Measurements from ENCODE around the gene TUB.

Gene TUB

DNA sequence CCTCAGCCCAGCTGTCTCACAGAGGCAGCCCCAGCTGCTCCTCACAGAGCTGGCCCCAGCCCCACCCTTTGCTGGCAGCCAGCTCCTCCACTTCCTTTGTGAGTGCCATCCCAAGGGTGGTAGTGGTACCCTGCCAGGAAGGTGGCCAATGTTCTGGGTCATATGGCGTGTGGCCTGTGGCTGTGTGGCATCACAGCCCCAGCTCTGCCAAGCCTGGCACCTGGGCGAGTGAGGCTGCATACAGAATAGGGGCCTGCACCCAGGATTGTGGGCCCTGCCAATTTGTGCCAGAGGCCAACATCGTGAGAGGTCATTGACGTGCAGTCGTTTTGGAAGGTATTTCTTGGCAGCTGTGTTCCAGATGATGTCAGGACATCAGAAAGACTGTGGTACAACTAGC is 10.7 kb downstream of the TUB start:
- DNase-seq (ENCODE audit: low read depth, low spot score), result no peak

GRCh38 chr11:8092587-8093424 is 11.8 kb downstream of the TUB start:
- DNase-seq (ENCODE audit: low read depth, low spot score), result no peak

DNA sequence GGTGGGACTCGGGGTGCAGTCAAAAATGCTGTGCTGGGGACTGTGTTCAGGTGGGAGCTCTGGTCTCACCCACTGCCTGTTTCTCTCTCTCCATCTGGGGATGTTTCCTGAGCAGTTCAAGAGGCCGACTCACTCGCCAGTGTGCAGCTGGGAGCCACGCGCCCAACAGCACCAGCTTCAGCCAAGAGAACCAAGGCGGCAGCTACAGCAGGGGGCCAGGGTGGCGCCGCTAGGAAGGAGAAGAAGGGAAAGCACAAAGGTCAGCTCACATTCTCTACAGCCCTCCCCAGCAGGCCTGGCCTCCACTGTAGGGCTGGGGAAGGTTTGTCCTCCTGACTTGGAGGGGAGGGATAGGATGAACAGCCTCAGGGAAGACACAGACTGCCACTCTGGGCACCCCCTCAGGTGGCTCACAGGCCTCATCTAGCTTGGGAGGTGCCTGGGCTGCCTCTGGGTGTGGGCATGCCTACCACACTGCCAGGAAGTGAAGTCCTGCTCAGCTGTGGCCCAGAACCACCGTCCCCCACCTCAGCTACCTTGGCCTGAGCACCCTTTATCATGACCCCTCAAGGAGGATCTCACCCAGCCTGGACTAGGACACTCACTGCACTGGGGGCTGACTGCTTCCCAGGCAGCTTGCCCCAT is 13.0 kb downstream of the TUB start:
- no peak for DNase-seq (ENCODE audit: low read depth, low spot score)

GRCh38 chr11:8094656-8095055 is 13.6 kb downstream of the TUB start:
- DNase-seq (ENCODE audit: low read depth, low spot score), result no peak

DNA sequence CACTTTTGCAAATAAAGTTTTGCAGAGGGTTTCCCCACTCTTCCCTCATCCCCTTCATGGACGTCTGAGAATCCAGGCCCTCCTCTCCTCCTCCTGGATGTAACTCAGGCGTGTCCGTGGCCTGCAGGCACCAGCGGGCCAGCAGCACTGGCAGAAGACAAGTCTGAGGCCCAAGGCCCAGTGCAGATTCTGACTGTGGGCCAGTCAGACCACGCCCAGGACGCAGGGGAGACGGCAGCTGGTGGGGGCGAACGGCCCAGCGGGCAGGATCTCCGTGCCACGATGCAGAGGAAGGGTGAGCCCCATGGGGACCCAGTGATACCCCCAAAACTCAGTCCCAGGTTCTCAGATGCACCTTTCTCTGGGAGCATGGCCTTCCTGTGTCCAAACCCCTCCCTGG is 14.4 kb downstream of the TUB start:
- no peak for DNase-seq (ENCODE audit: low read depth, low spot score)

GRCh38 chr11:8095806-8096522 is 15.0 kb downstream of the TUB start:
- no peak for DNase-seq (ENCODE audit: low read depth, low spot score)

- no peak for DNase-seq (ENCODE audit: low read depth, low spot score)
These were observed 15.6 kb downstream of the TUB start for GRCh38 chr11:8096575-8096974.

GRCh38 chr11:8097062-8097461 is 16.1 kb downstream of the TUB start:
- no peak for DNase-seq (ENCODE audit: low read depth, low spot score)

DNA sequence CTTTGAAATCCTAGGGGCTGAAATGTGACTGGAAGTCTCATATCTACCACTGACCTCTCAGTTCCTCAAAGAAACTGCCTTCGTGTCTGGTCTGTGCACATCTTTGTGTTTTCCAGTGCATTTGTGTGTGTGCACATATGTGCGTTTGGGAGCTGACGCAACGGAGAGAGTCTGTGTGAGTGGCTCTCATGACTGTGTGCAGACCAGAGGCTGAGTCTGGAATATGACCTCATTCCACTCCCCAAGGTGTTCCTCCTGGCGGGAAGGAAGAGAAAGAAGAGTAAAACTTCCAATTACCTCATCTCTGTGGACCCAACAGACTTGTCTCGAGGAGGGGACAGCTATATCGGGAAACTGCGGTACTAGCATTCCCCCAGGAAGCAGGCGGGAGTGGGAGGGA is 16.5 kb downstream of the TUB start:
- DNase-seq (ENCODE audit: low read depth, low spot score), result no peak

GRCh38 chr11:8097926-8098325 is 16.9 kb downstream of the TUB start:
- no peak for DNase-seq (ENCODE audit: low read depth, low spot score)

- DNase-seq (ENCODE audit: low read depth, low spot score), result no peak
These were observed 17.4 kb downstream of the TUB start for GRCh38 chr11:8098361-8098760.

DNA sequence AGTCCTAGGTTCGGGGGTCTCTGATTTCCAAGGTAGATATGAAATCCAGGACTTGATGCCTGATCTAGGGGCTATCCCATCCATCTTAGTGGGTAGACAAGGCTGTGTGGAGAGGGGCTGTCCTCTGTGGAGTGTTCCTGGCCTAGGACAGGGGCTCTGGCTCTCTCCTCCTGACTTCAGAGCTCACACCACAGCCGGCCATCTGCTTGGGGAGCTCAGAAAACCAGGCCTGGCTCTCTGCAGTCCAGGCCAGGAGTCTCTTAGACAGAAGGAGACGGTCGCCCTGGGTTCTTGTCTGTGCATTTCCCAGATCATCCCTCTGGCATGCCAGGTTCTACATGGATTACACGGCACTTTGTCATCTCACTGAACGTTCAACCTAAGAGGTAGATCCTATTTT is 17.9 kb downstream of the TUB start:
- no peak for DNase-seq (ENCODE audit: low read depth, low spot score)

DNA sequence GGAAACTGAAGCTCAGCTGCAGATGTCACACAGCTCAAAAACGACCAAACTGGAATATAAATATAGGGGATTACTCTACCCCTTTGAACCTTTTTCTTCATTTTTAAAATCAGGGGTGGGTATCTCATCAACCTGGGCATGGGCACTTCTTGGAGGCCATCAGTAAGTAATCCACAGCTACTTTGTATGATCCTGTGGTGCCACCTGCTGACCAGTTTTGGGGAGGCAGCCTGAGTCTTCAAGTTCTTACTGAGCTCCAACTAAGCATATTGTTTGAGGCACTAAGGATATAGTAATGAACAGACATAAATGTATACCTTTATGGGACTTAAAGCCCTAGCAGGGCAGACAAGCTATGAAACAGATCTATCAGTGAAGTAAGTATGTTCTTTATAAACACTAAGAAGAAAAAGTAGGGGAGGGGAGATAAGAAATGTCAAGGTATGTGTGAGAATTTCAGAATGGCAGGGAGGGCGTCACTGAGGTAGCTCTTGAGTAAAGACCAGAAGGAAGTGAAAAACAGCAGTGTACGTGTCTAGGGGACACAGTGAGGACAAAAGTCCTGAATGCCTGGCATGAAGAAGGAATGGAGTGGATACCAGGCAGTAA is 18.4 kb downstream of the TUB start:
- peak; percentile 27 for DNase-seq (ENCODE audit: low read depth, low spot score)

DNA sequence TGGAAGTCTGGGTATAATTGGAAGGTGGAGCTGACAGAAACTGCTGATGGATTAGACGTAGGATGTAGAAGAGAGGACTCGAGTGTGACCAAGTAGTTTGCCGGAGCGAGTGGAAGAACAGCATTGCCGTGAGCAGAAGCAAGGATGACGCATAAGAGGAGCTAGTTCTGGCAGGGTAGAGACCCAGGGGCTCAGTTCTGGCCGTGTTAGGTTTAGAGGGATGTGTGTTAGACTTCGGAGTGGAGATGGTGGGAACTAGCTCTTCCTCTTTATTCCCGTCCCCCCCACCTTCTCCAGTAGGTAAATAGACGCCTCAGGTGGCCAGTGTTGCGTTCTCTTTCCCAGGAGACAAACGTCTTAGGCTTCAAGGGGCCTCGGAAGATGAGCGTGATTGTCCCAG is 19.1 kb downstream of the TUB start:
- no peak for DNase-seq (ENCODE audit: low read depth, low spot score)

- DNase-seq (ENCODE audit: low read depth, low spot score), result no peak
These were observed 19.6 kb downstream of the TUB start for GRCh38 chr11:8100605-8101004.

- no peak for DNase-seq (ENCODE audit: low read depth, low spot score)
These were observed 20.4 kb downstream of the TUB start for GRCh38 chr11:8101421-8101820.

DNA sequence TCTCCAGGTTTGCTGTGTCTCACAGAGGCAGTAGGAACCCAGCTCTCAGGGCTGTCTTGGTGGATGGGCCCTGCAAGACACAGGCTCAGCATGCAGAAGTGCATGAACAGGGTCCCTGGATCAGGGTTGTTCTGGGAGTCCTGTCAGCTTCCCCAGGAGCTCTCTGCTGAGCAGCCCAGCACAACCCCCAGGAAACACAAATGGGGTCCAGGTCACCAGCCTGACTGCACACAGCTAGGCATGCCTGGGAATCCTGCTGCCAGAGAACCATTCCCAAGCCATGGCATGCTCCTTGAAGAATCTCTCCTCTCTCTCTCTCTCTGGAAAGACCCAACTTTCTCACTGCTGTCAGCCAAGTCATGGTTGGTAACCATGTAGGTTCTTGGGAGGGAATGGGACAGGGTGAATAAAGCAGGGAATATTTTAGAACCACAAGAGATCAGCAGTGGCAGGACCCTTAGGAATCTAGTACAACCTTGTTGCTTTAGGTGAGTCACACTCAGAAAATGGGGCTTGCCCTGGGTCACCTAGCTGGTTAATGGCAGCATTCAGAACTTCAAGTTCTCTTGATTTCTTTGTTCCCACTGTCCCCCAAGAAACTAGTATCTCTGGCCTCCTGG is 21.4 kb downstream of the TUB start:
- no peak for DNase-seq (ENCODE audit: low read depth, low spot score)

DNA sequence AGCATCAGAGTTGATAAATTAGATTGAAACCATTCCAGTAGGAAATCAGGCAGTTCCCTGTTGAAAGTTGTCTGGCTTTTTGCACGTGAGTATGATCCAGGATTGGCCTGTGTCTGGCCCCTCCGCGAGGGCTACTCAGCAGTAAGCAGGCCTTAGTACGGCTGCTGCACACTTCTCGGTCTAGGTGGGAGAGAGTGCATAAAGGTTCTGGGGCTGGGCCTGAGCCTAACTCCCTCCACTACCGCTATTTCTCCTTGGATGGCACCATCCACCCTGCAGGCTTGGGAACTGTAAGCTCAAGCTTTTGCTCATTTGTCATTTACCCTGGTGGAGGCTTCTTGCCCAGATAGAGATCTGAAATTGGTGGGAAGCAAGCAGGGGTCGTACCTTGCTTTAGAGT is 22.0 kb downstream of the TUB start:
- no peak for DNase-seq (ENCODE audit: low read depth, low spot score)

DNA sequence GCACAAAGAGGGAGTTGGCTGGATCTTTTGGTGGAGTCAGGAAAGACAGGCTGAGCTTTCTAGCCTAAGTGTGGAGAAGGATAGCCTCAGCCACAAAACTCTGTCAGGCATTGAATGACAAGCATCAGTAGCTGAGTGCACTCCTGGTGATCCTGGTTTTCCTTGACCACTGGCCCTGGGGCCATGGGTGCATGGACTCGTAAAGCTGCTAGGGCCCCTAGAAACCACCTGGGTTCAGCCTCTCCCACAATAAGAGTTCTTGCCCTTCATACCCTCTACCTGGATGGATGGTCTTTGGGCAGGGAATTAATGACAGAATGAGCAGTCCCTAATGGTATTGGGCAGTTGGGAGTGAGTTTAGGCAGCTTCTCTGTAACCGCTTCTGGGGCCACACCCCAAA is 22.9 kb downstream of the TUB start:
- no peak for DNase-seq (ENCODE audit: low read depth, low spot score)

DNA sequence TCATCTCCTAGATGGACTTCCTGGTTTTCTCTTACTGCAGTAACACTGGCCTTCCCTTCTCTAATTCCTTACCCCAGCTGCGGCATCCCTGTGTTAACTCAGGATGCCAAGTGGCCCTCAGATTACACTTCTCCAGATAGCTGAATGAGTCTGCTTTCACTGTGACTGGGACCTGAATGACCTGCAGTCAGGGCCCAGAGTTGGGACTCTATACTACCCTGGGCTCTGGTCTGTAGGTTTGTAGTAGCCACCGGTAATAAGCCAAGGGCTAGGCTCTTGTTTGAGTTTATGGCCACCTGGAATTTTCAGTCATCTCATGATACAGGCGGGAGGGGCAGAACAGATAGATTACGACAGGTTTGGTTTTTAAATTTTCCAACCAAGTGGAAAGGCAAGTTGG is 24.1 kb downstream of the TUB start:
- no peak for DNase-seq (ENCODE audit: low read depth, low spot score)

DNA sequence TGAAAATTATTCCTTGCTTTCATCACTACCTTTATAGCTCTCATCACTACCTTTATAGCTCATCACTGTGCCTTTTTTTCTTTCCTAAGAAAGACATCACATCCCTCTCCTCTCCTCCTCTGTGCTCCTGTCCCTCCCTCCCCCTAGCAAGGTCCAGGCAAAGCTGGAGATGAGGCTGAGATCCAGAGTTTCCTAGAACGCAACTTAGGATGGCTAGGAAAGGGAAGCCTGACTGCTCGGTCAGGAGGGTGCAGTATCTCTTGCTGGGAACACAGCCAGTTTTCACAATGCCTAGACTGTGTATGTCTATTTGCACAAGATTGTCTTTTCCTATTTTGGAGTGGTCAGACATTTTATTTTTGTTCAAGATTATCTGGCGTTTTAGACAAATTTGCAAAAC is 24.7 kb downstream of the TUB start:
- no peak for DNase-seq (ENCODE audit: low read depth, low spot score)

- no peak for DNase-seq (ENCODE audit: low read depth, low spot score)
These were observed 25.7 kb downstream of the TUB start for GRCh38 chr11:8106679-8107078.

Data from activated naive CD8-positive, alpha-beta T cell treated with anti-CD3 and anti-CD28 coated beads, Interleukin-2, amount 50 U/mL, for 16 hours (primary cell).